Lung (tissue), 12 donors: ENCODE data around the gene CSRNP3. TPM values are rescaled to one million over a fixed set of nuclear protein-coding genes. Genes with fewer than 3 reads are reported as not detected.

ENCODE experiments used
- ATAC-seq: fragments of 200-7000 bp; cut with Tn5 transposase; one replicate; pipeline ENCODE4 v1.9.1; 2020; ENCODE audit warnings: moderate number of reproducible peaks; ENCODE audit not compliant: insufficient read depth, low FRiP score
- DNase-seq, 3 donors: peaks; one replicate each; pipeline ENCODE4 v3.0.0-alpha.2; 2013 to 2017
- H3K27ac ChIP-seq, 2 donors: one replicate each; pipeline ENCODE4 v1.5.1; 2013; ENCODE audit warnings: mild to moderate bottlenecking in 2 of 2, moderate library complexity in 2 of 2, control low read depth in 1 of 2, inconsistent platforms in 1 of 2, low read depth in 1 of 2, low read length in 1 of 2
- H3K27me3 ChIP-seq, 3 donors: one replicate each; pipeline ENCODE4 v1.5.1; 2013; ENCODE audit warnings: low read length in 2 of 3; ENCODE audit not compliant: control insufficient read depth in 3 of 3, insufficient read depth in 3 of 3
- H3K36me3 ChIP-seq, 4 donors: one replicate each; pipeline ENCODE4 v1.5.1; 2013; ENCODE audit warnings: low read length in 4 of 4, mild to moderate bottlenecking in 1 of 4, moderate library complexity in 1 of 4; ENCODE audit not compliant: control insufficient read depth in 4 of 4, insufficient read depth in 4 of 4
- H3K4me1 ChIP-seq, 5 donors: one replicate each; pipeline ENCODE4 v1.5.1; 2013; ENCODE audit warnings: low read length in 5 of 5, mild to moderate bottlenecking in 2 of 5, moderate library complexity in 1 of 5; ENCODE audit not compliant: control insufficient read depth in 5 of 5, insufficient read depth in 5 of 5
- H3K4me3 ChIP-seq: one replicate; pipeline ENCODE4 v1.5.1; 2013; ENCODE audit warnings: mild to moderate bottlenecking, control low read depth, moderate library complexity
- H3K9ac ChIP-seq, 2 donors: one replicate each; pipeline ENCODE4 v1.5.1; 2013; ENCODE audit warnings: low read length in 2 of 2, control low read depth in 1 of 2; ENCODE audit not compliant: insufficient read depth in 1 of 2
- H3K9me3 ChIP-seq, 4 donors: one replicate each; pipeline ENCODE4 v1.5.1; 2013; ENCODE audit warnings: low read length in 3 of 4, mild to moderate bottlenecking in 1 of 4, moderate library complexity in 1 of 4; ENCODE audit not compliant: control insufficient read depth in 4 of 4, insufficient read depth in 3 of 4
- CTCF ChIP-seq: IDR thresholded peaks from 2 replicates; pipeline ENCODE4 v1.5.1; 2012; ENCODE audit warnings: mild to moderate bottlenecking; ENCODE audit errors: control extremely low read depth, extremely low read depth
- WGBS, 2 donors: extraction: QIAGEN DNeasy Blood & Tissue Kit; methylation state at CpG; one replicate each; pipeline ENCODE4 v1.1.7; 2013; 5-methylcytosine and 5-hydroxymethylcytosine counted together
- polyA plus RNA-seq, 2 donors: library from polyadenylated mRNA; stranded (reverse); fragments of 200-250 nt; gene quantifications; one replicate each; pipeline ENCODE4 v1.2.1, GENCODE V29; 2013
- total RNA-seq, 2 donors: library from RNA; depleted of rRNA in 1 of 2; stranded (reverse); fragments of >200 nt in 1 of 2; gene quantifications; one replicate each; pipeline ENCODE4 v1.2.1, GENCODE V29; 2014 to 2021
- donor health status: control.
- donor health status: control.
- donor health status: Bipolar disorder and iron deficiency.
- donor health status: healthy.
- donor health status: DM: yes; HTN: yes; CAD: no.

The CSRNP3 gene
- total and polyA plus RNA-seq, 4 donors, result 0.25 to 8.7 (median 1.8) TPM

- H3K27ac ChIP-seq, result no peak overlapping the region
- H3K4me1 ChIP-seq, result peaks cover 0 to 32% (median 11%) of the 10 kb centered on the region in 5 donors
- H3K4me3 ChIP-seq, result no peak overlapping the region
- no peaks in the 10 kb centered on the region for H3K36me3 ChIP-seq
- ATAC-seq (no peak), DNase-seq (peak; percentile 81 to 96 (median 94))
- no peak for TF ChIP-seq CTCF
- H3K9ac ChIP-seq, result no peak overlapping the region
- no peaks in the 10 kb centered on the region for H3K9me3 ChIP-seq
- no peaks in the 10 kb centered on the region for H3K27me3 ChIP-seq
These were observed 92.7 kb downstream of the CSRNP3 start for GRCh38 chr2:165562233-165562632.

GRCh38 chr2:165563468-165564225 lies 94.1 kb downstream of the CSRNP3 start:
- Histone ChIP-seq H3K9me3 (no peaks in the 10 kb centered on the region), H3K9ac (no peak overlapping the region), H3K27me3 (no peaks in the 10 kb centered on the region), H3K27ac (no peak overlapping the region), H3K4me1 (peaks cover 0 to 32% (median 11%) of the 10 kb centered on the region in 5 donors), H3K4me3 (no peak overlapping the region), H3K36me3 (no peaks in the 10 kb centered on the region)
- 85 to 95% methylated on average over 6 of the region's 6 CpGs for WGBS, 2 donors
- DNase-seq (peak in 2 of 3 donors; percentile 15 to 34), ATAC-seq (no peak)
- TF ChIP-seq CTCF, result no peak

- H3K27ac ChIP-seq, result no peak overlapping the region
- no peak overlapping the region for H3K4me3 ChIP-seq
- H3K36me3 ChIP-seq, result no peaks in the 10 kb centered on the region
- H3K9me3 ChIP-seq, result no peaks in the 10 kb centered on the region
- no peak for TF ChIP-seq CTCF
- DNase-seq (no peak), ATAC-seq (no peak)
- H3K9ac ChIP-seq, result no peak overlapping the region
- H3K4me1 ChIP-seq, result peaks cover 0 to 21% (median 5%) of the 10 kb centered on the region in 5 donors
- 87 to 88% methylated on average over 4 of the region's 4 CpGs for WGBS, 2 donors
- H3K27me3 ChIP-seq, result no peaks in the 10 kb centered on the region
These were observed 96.5 kb downstream of the CSRNP3 start for GRCh38 chr2:165566008-165566407.
